Panc1 (cell line): ENCODE results near the gene GKAP1.
"Not testable (repeated sequence)": the region's sequence is repeated elsewhere in the genome, so short reads cannot be mapped to it uniquely, and the experiment has no call there.

Experiments
- POLR2AphosphoS5 ChIP-seq: IDR thresholded peaks from 2 replicates; pipeline ENCODE4 v1.6.1; 2012; ENCODE audit warnings: mild to moderate bottlenecking, low read depth, low read length, moderate library complexity
- SIN3A ChIP-seq: IDR thresholded peaks from 2 replicates; pipeline ENCODE4 v1.6.1; 2012; ENCODE audit warnings: low read depth, mild to moderate bottlenecking, low read length, moderate library complexity, borderline replicate concordance; ENCODE audit not compliant: insufficient read depth
- TCF7L2 ChIP-seq: IDR thresholded peaks from 2 replicates; pipeline ENCODE4 v1.6.1; 2011; ENCODE audit warnings: mild to moderate bottlenecking, low read depth, low read length, inconsistent platforms
- TF ChIP-seq, protein P1 (sequence below): fragments of 450-650 bp; IDR thresholded peaks from 2 replicates; pipeline ENCODE4 v1.5.1; 2017; ENCODE audit warnings: mild to moderate bottlenecking
- TF ChIP-seq, protein P2 (sequence below), 2 experiments: IDR thresholded peaks; 2 replicates each; pipeline ENCODE4 v1.6.1; 2011 to 2012; ENCODE audit warnings: low read depth in 2 of 2, control low read depth in 1 of 2, low read length in 1 of 2, mild to moderate bottlenecking in 1 of 2, moderate library complexity in 1 of 2; ENCODE audit not compliant: insufficient read depth in 1 of 2

DNA sequence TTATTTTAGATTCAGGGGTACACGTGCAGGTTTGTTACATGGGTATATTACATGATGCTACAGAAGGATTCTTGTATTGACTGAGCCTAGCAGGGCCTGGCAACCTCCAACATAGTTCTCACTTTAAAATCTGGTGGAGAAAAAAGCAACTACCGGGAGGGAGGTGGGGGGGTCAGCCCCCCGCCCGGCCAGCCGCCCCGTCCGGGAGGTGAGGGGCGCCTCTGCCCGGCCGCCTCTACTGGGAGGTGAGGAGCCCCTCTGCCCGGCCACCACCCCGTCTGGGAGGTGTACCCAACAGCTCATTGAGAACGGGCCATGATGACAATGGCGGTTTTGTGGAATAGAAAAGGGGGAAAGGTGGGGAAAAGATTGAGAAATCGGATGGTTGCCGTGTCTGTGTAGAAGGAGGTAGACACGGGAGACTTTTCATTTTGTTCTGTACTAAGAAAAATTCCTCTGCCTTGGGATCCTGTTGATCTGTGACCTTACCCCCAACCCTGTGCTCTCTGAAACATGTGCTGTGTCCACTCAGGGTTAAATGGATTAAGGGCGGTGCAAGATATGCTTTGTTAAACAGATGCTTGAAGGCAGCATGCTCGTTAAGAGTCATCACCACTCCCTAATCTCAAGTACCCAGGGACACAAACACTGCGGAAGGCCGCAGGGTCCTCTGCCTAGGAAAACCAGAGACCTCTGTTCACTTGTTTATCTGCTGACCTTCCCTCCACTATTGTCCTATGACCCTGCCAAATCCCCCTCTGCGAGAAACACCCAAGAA, 88.8 kb downstream of the GKAP1 start:
- TF ChIP-seq, protein P1, sequence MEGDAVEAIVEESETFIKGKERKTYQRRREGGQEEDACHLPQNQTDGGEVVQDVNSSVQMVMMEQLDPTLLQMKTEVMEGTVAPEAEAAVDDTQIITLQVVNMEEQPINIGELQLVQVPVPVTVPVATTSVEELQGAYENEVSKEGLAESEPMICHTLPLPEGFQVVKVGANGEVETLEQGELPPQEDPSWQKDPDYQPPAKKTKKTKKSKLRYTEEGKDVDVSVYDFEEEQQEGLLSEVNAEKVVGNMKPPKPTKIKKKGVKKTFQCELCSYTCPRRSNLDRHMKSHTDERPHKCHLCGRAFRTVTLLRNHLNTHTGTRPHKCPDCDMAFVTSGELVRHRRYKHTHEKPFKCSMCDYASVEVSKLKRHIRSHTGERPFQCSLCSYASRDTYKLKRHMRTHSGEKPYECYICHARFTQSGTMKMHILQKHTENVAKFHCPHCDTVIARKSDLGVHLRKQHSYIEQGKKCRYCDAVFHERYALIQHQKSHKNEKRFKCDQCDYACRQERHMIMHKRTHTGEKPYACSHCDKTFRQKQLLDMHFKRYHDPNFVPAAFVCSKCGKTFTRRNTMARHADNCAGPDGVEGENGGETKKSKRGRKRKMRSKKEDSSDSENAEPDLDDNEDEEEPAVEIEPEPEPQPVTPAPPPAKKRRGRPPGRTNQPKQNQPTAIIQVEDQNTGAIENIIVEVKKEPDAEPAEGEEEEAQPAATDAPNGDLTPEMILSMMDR = not testable (repeated sequence)
- not testable (repeated sequence) for TF ChIP-seq POLR2AphosphoS5, TCF7L2, SIN3A
- TF ChIP-seq, protein P2, sequence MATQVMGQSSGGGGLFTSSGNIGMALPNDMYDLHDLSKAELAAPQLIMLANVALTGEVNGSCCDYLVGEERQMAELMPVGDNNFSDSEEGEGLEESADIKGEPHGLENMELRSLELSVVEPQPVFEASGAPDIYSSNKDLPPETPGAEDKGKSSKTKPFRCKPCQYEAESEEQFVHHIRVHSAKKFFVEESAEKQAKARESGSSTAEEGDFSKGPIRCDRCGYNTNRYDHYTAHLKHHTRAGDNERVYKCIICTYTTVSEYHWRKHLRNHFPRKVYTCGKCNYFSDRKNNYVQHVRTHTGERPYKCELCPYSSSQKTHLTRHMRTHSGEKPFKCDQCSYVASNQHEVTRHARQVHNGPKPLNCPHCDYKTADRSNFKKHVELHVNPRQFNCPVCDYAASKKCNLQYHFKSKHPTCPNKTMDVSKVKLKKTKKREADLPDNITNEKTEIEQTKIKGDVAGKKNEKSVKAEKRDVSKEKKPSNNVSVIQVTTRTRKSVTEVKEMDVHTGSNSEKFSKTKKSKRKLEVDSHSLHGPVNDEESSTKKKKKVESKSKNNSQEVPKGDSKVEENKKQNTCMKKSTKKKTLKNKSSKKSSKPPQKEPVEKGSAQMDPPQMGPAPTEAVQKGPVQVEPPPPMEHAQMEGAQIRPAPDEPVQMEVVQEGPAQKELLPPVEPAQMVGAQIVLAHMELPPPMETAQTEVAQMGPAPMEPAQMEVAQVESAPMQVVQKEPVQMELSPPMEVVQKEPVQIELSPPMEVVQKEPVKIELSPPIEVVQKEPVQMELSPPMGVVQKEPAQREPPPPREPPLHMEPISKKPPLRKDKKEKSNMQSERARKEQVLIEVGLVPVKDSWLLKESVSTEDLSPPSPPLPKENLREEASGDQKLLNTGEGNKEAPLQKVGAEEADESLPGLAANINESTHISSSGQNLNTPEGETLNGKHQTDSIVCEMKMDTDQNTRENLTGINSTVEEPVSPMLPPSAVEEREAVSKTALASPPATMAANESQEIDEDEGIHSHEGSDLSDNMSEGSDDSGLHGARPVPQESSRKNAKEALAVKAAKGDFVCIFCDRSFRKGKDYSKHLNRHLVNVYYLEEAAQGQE (IDR thresholded peaks at IDR 0.05; ENCODE audit: insufficient read depth in 1 of 2, low read depth in 2 of 2, low read length in 1 of 2) = not testable (repeated sequence)
